ENCODE measurements around the gene AOPEP.

AOPEP gene

GRCh38 chr9:94760660-94761059 is 34.2 kb downstream of the AOPEP start:
- DNase-seq (ENCODE audit: low read depth): no peak

- DNase-seq (ENCODE audit: low read depth): no peak
Measured at GRCh38 chr9:94761481-94761880, 35.0 kb downstream of the AOPEP start.

GRCh38 chr9:94767331-94768072 is 41.0 kb downstream of the AOPEP start:
- DNase-seq (ENCODE audit: low read depth): peak; percentile 70

- no peak for DNase-seq (ENCODE audit: low read depth)
Measured at GRCh38 chr9:94768766-94769165, 42.3 kb downstream of the AOPEP start.

GRCh38 chr9:94770334-94770733 is 43.8 kb downstream of the AOPEP start:
- DNase-seq (ENCODE audit: low read depth): no peak

- DNase-seq (ENCODE audit: low read depth): no peak
Measured at GRCh38 chr9:94771096-94771495, 44.6 kb downstream of the AOPEP start.

GRCh38 chr9:94772144-94772543 is 45.6 kb downstream of the AOPEP start:
- DNase-seq (ENCODE audit: low read depth): no peak

GRCh38 chr9:94772639-94773303 is 46.3 kb downstream of the AOPEP start:
- peak; percentile 59 for DNase-seq (ENCODE audit: low read depth)

GRCh38 chr9:94773655-94774054 is 47.2 kb downstream of the AOPEP start:
- no peak for DNase-seq (ENCODE audit: low read depth)

GRCh38 chr9:94778013-94778412 is 51.5 kb downstream of the AOPEP start:
- no peak for DNase-seq (ENCODE audit: low read depth)

- no peak for DNase-seq (ENCODE audit: low read depth)
Measured at GRCh38 chr9:94779031-94779430, 52.5 kb downstream of the AOPEP start.

GRCh38 chr9:94779693-94780290 is 53.3 kb downstream of the AOPEP start:
- DNase-seq (ENCODE audit: low read depth): no peak

- DNase-seq (ENCODE audit: low read depth): no peak
Measured at GRCh38 chr9:94780516-94780950, 54.0 kb downstream of the AOPEP start.

GRCh38 chr9:94782355-94783101 is 56.0 kb downstream of the AOPEP start:
- peak; percentile 91 for DNase-seq (ENCODE audit: low read depth)

- DNase-seq (ENCODE audit: low read depth): peak; percentile 95
Measured at GRCh38 chr9:94783102-94783682, 56.7 kb downstream of the AOPEP start.

- no peak for DNase-seq (ENCODE audit: low read depth)
Measured at GRCh38 chr9:94783928-94784327, 57.4 kb downstream of the AOPEP start.

GRCh38 chr9:94785215-94786169 is 59.0 kb downstream of the AOPEP start:
- no peak for DNase-seq (ENCODE audit: low read depth)

GRCh38 chr9:94786586-94786985 is 60.1 kb downstream of the AOPEP start:
- DNase-seq (ENCODE audit: low read depth): no peak

GRCh38 chr9:94787266-94787665 is 60.8 kb downstream of the AOPEP start:
- DNase-seq (ENCODE audit: low read depth): no peak

- DNase-seq (ENCODE audit: low read depth): no peak
Measured at GRCh38 chr9:94788570-94789105, 62.1 kb downstream of the AOPEP start.

GRCh38 chr9:94791435-94791834 is 64.9 kb downstream of the AOPEP start:
- no peak for DNase-seq (ENCODE audit: low read depth)
